Mucosa of stomach (tissue), 1 donor: ENCODE results near the gene TSSC4.
A peak's percentile ranks its signal among the peaks of the same experiment; 100 is the strongest.

Source experiments
- H3K27me3 ChIP-seq: one replicate; pipeline ENCODE4 v1.7.0; 2013; ENCODE audit warnings: mild to moderate bottlenecking, low read length; ENCODE audit not compliant: control insufficient read depth, insufficient read depth
- H3K36me3 ChIP-seq: one replicate; pipeline ENCODE4 v1.7.0; 2013; ENCODE audit warnings: low read length; ENCODE audit not compliant: control insufficient read depth, insufficient read depth
- H3K4me1 ChIP-seq: one replicate; pipeline ENCODE4 v1.7.0; 2013; ENCODE audit warnings: mild to moderate bottlenecking, low read length; ENCODE audit not compliant: control insufficient read depth, insufficient read depth
- H3K4me3 ChIP-seq: one replicate; pipeline ENCODE4 v1.7.0; 2013; ENCODE audit warnings: low read length
- H3K9ac ChIP-seq: one replicate; pipeline ENCODE4 v1.7.0; 2013; ENCODE audit warnings: mild to moderate bottlenecking, low read length, moderate library complexity
- H3K9me3 ChIP-seq: one replicate; pipeline ENCODE4 v1.7.0; 2013; ENCODE audit warnings: mild to moderate bottlenecking, low read length, moderate library complexity; ENCODE audit not compliant: control insufficient read depth
- donor health status: Pancreatic carcinoma.

TSSC4 gene

GRCh38 chr11:2439820-2440219 is 39.3 kb downstream of the TSSC4 start:
- no peaks in the 10 kb centered on the region for H3K36me3 ChIP-seq
- no peak overlapping the region for H3K9ac ChIP-seq
- H3K9me3 ChIP-seq = no peaks in the 10 kb centered on the region
- peaks cover 13% of the 10 kb centered on the region for H3K27me3 ChIP-seq
- H3K4me3 ChIP-seq = no peak overlapping the region
- peaks cover 7% of the 10 kb centered on the region for H3K4me1 ChIP-seq

GRCh38 chr11:2440646-2441045 is 40.1 kb downstream of the TSSC4 start:
- Histone ChIP-seq H3K9ac (no peak overlapping the region), H3K27me3 (peaks cover 17% of the 10 kb centered on the region), H3K9me3 (no peaks in the 10 kb centered on the region), H3K4me3 (no peak overlapping the region), H3K36me3 (no peaks in the 10 kb centered on the region), H3K4me1 (peaks cover 7% of the 10 kb centered on the region)

GRCh38 chr11:2441171-2441570 is 40.6 kb downstream of the TSSC4 start:
- Histone ChIP-seq H3K9me3 (no peaks in the 10 kb centered on the region), H3K9ac (no peak overlapping the region), H3K4me1 (peaks cover 7% of the 10 kb centered on the region), H3K27me3 (peaks cover 22% of the 10 kb centered on the region), H3K36me3 (no peaks in the 10 kb centered on the region), H3K4me3 (no peak overlapping the region)

GRCh38 chr11:2442589-2442988 is 42.0 kb downstream of the TSSC4 start:
- Histone ChIP-seq H3K9ac (no peak overlapping the region), H3K36me3 (no peaks in the 10 kb centered on the region), H3K27me3 (peaks cover 18% of the 10 kb centered on the region), H3K4me3 (no peak overlapping the region), H3K4me1 (peaks cover 7% of the 10 kb centered on the region), H3K9me3 (no peaks in the 10 kb centered on the region)

GRCh38 chr11:2443406-2443805 is 42.9 kb downstream of the TSSC4 start:
- no peak overlapping the region for H3K4me3 ChIP-seq
- peaks cover 17% of the 10 kb centered on the region for H3K27me3 ChIP-seq
- no peak overlapping the region for H3K9ac ChIP-seq
- no peaks in the 10 kb centered on the region for H3K36me3 ChIP-seq
- H3K4me1 ChIP-seq = peaks cover 12% of the 10 kb centered on the region
- H3K9me3 ChIP-seq = no peaks in the 10 kb centered on the region

GRCh38 chr11:2443881-2444820 is 43.6 kb downstream of the TSSC4 start, which contains the start of gene TRPM5:
TRPM5 (minus strand) TSS chr11:2444514; CDS start chr11:2423036, 21,478 bp downstream.
- Histone ChIP-seq H3K9me3 (no peaks in the 10 kb centered on the region), H3K9ac (peak within 1 kb of the TSS; percentile 64), H3K36me3 (no peaks in the 10 kb centered on the region), H3K27me3 (peaks cover 17% of the 10 kb centered on the region), H3K4me3 (peak within 1 kb of the TSS; percentile 19), H3K4me1 (peaks cover 12% of the 10 kb centered on the region)

- no peaks in the 10 kb centered on the region for H3K9me3 ChIP-seq
- peak within 1 kb of the TSS; percentile 19 for H3K4me3 ChIP-seq
- peaks cover 17% of the 10 kb centered on the region for H3K27me3 ChIP-seq
- H3K9ac ChIP-seq = peak within 1 kb of the TSS; percentile 64
- no peaks in the 10 kb centered on the region for H3K36me3 ChIP-seq
- peaks cover 12% of the 10 kb centered on the region for H3K4me1 ChIP-seq
These were observed 44.5 kb downstream of the TSSC4 start, which contains the start of gene KCNQ1 for GRCh38 chr11:2444821-2445745. KCNQ1 (plus strand) TSS chr11:2445008; CDS start chr11:2445099, 91 bp downstream.

- Histone ChIP-seq H3K4me3 (peak overlapping the region; percentile 19), H3K4me1 (peaks cover 11% of the 10 kb centered on the region), H3K36me3 (no peaks in the 10 kb centered on the region), H3K27me3 (peaks cover 17% of the 10 kb centered on the region), H3K9me3 (no peaks in the 10 kb centered on the region), H3K9ac (peak overlapping the region; percentile 64)
These were observed 45.4 kb downstream of the TSSC4 start for GRCh38 chr11:2445746-2446551.

GRCh38 chr11:2446590-2447252 is 46.2 kb downstream of the TSSC4 start:
- Histone ChIP-seq H3K36me3 (no peaks in the 10 kb centered on the region), H3K9me3 (no peaks in the 10 kb centered on the region), H3K9ac (peak overlapping the region; percentile 64), H3K4me1 (peaks cover 5% of the 10 kb centered on the region), H3K27me3 (peaks cover 17% of the 10 kb centered on the region), H3K4me3 (no peak overlapping the region)

GRCh38 chr11:2447253-2447950 is 46.9 kb downstream of the TSSC4 start:
- H3K9me3 ChIP-seq = no peaks in the 10 kb centered on the region

More at GRCh38 chr11:2447253-2447950, 46.9 kb downstream of the TSSC4 start:
- H3K9ac ChIP-seq = no peak overlapping the region
- peaks cover 5% of the 10 kb centered on the region for H3K4me1 ChIP-seq
- H3K4me3 ChIP-seq = no peak overlapping the region
- peaks cover 17% of the 10 kb centered on the region for H3K27me3 ChIP-seq
- no peaks in the 10 kb centered on the region for H3K36me3 ChIP-seq
